Gastrocnemius medialis (tissue), 4 donors: Measurements from ENCODE around the gene NSF. TPM values are rescaled to one million over a fixed set of nuclear protein-coding genes. Genes with fewer than 3 reads are reported as not detected.

ENCODE experiments used
- ATAC-seq, 2 donors: fragments of 150-250 bp; one replicate each; pipeline ENCODE4 v1.9.1; 2016
- DNase-seq, 2 donors: peaks; one replicate each; pipeline ENCODE4 v3.0.0-alpha.2; 2019
- H3K27ac ChIP-seq, 4 donors: fragments of 200-600 bp; sonication (generic); 1 replicate in 1 of 4; 2 replicates in 3 of 4; pipeline ENCODE4 v1.5.1; 2016 to 2018; ENCODE audit warnings: mild to moderate bottlenecking in 2 of 4, moderate library complexity in 1 of 4
- H3K27me3 ChIP-seq, 3 donors: fragments of 200-600 bp; sonication (generic) in 2 of 3; 1 replicate in 1 of 3; 2 replicates in 2 of 3; pipeline versions ENCODE4 v1.5.1 to v1.6.0; 2016 to 2019; ENCODE audit warnings: mild to moderate bottlenecking in 1 of 3, moderate library complexity in 1 of 3
- H3K36me3 ChIP-seq, 2 donors: fragments of 200-600 bp; sonication (generic) in 1 of 2; one replicate each; pipeline ENCODE4 v1.5.1; 2017 to 2018
- H3K4me1 ChIP-seq, 2 donors: fragments of 200-600 bp; sonication (generic) in 1 of 2; one replicate each; pipeline ENCODE4 v1.5.1; 2016 to 2017; ENCODE audit warnings: mild to moderate bottlenecking in 2 of 2
- H3K4me3 ChIP-seq, 4 donors: fragments of 200-600 bp; sonication (generic) in 3 of 4; 1 replicate in 1 of 4; 2 replicates in 3 of 4; pipeline ENCODE4 v1.5.1; 2016 to 2019; ENCODE audit warnings: mild to moderate bottlenecking in 2 of 4
- H3K9me3 ChIP-seq, 3 donors: fragments of 200-600 bp; sonication (generic) in 2 of 3; 1 replicate in 1 of 3; 2 replicates in 2 of 3; pipeline ENCODE4 v1.5.1; 2016 to 2019
- POLR2A ChIP-seq, 2 donors: fragments of 450-650 bp; IDR thresholded peaks; one replicate each; pipeline ENCODE4 v1.6.1; 2017; ENCODE audit warnings: antibody characterized with exemption in 2 of 2, mild to moderate bottlenecking in 2 of 2, moderate library complexity in 2 of 2
- in situ Hi-C, 4 donors: fragments of 200-750 bp; cut with MboI; loops; one replicate each; pipeline versions ENCODE4 v1.15.0 to v1.8.0; 2017; ENCODE audit warnings: low sequenced_read_pairs in 4 of 4
- intact Hi-C: fragments of 100-400 bp; cut with DNase I; formaldehyde crosslinking; loops from one replicate; pipeline ENCODE4 v1.15.1; 2023; ENCODE audit warnings: low total_unique reads
- total RNA-seq, 4 donors: library from RNA; depleted of rRNA; stranded (reverse); fragments of >200 nt; gene quantifications; one replicate each; pipeline versions ENCODE4 v1.1.0 to v1.2.3, GENCODE V29; 2016
- TF ChIP-seq, protein P1 (sequence below), 5 experiments: fragments of 450-650 bp in 3 of 5; fragments of 200-600 bp in 2 of 5; sonication (generic) in 2 of 5; IDR thresholded peaks in 4 of 5; conservative IDR thresholded peaks in 1 of 5; 1 replicate in 4 of 5; 2 replicates in 1 of 5; pipeline ENCODE4 v1.5.1; 2016 to 2019; ENCODE audit warnings: antibody characterized with exemption in 5 of 5, mild to moderate bottlenecking in 3 of 5, moderate library complexity in 3 of 5

The NSF gene
- total RNA-seq, 4 donors from 2014 or later = 24.5 to 67.0 (median 42.5) TPM

DNA sequence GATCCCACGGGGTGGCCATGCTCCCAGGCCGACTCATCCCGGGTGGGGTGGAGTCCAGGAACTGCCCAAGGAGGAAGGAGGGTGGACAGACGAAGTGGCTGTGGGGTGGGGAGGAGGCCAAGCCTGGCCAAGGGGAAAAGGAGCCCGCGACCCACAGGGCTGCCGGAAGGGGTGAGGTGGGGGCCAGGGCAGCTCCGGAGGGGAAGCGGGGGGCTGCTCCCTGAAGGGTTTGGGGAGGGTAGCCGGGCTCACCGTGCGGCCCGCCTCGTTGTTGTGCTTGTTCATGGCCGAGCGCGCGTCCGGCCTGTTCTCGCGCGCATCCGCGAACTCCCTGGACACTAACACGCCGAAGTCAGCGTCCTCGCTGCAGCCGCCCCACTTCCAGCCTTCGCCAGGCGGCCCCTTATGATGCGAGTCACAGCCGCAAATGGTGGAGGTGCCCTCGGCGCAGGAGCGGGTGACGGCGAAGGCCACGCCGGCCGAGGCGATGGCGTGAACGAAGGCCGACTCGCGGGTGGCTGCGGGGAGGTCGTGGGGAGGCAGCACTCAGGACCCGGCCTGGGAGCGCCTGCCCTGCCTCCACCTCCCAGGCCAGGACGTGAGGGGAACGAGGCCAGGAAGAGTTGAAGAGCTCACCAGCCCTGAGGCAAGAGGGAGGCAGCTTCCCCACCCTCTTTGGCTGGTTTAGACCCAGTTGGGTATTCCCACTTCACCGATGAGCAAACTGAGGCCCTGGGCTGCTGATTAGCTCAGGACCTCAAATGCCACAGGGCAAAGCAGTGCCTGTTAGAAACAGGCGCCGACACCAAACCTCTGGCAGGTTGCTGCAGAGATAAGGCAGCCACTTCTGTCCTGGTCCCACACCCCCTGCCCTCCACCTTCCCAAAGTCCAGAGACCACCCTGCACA lies 179.3 kb downstream of the NSF start:
- intact Hi-C loops (no loop called here), in situ Hi-C loops (no loop called here)
- Histone ChIP-seq H3K4me1 (peaks cover 5 to 8% of the 10 kb centered on the region in 2 donors), H3K27ac (no peak overlapping the region), H3K9me3 (no peaks in the 10 kb centered on the region), H3K4me3 (peak overlapping the region; percentile 30 to 46 (median 33)), H3K27me3 (peaks cover 23 to 34% (median 24%) of the 10 kb centered on the region in 3 donors), H3K36me3 (no peaks in the 10 kb centered on the region)
- TF ChIP-seq POLR2A (IDR thresholded peaks at IDR 0.05) = no peak
- TF ChIP-seq, protein P1, sequence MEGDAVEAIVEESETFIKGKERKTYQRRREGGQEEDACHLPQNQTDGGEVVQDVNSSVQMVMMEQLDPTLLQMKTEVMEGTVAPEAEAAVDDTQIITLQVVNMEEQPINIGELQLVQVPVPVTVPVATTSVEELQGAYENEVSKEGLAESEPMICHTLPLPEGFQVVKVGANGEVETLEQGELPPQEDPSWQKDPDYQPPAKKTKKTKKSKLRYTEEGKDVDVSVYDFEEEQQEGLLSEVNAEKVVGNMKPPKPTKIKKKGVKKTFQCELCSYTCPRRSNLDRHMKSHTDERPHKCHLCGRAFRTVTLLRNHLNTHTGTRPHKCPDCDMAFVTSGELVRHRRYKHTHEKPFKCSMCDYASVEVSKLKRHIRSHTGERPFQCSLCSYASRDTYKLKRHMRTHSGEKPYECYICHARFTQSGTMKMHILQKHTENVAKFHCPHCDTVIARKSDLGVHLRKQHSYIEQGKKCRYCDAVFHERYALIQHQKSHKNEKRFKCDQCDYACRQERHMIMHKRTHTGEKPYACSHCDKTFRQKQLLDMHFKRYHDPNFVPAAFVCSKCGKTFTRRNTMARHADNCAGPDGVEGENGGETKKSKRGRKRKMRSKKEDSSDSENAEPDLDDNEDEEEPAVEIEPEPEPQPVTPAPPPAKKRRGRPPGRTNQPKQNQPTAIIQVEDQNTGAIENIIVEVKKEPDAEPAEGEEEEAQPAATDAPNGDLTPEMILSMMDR (IDR thresholded peaks at IDR 0.05 in 4 of 5, conservative IDR thresholded peaks at IDR 0.05 in 1 of 5) = no peak
- no peak for DNase-seq
- ATAC-seq = no peak

DNA sequence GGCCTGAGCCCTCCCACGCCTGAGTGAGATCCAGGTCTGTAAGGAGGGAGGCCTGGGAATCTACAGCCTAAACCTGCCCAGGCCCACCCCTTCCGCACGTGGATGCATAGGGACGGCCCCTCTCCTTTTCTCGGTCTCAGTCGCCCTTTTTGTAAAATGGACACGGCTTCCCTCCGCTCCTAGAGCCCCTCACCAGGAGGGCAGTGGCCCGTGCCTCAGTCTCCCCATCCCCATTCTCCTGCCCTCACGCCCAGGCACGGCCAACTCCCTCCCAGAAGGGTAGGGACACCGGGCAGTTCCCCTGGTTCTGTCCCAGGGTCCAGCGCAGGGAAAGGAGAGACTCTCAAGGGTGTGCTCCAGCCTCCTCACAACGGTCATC lies 180.0 kb downstream of the NSF start:
- in situ Hi-C loops = no loop called here
- intact Hi-C loops = no loop called here
- no peak overlapping the region for H3K4me3 ChIP-seq
- no peak for DNase-seq
- peaks cover 23 to 34% (median 24%) of the 10 kb centered on the region in 3 donors for H3K27me3 ChIP-seq
- H3K27ac ChIP-seq = no peak overlapping the region
- no peaks in the 10 kb centered on the region for H3K36me3 ChIP-seq
- peaks cover 5 to 8% of the 10 kb centered on the region in 2 donors for H3K4me1 ChIP-seq
- H3K9me3 ChIP-seq = no peaks in the 10 kb centered on the region
- ATAC-seq = no peak
- TF ChIP-seq, protein P1 (IDR thresholded peaks at IDR 0.05 in 4 of 5, conservative IDR thresholded peaks at IDR 0.05 in 1 of 5) = no peak
- no peak for TF ChIP-seq POLR2A (IDR thresholded peaks at IDR 0.05)

DNA sequence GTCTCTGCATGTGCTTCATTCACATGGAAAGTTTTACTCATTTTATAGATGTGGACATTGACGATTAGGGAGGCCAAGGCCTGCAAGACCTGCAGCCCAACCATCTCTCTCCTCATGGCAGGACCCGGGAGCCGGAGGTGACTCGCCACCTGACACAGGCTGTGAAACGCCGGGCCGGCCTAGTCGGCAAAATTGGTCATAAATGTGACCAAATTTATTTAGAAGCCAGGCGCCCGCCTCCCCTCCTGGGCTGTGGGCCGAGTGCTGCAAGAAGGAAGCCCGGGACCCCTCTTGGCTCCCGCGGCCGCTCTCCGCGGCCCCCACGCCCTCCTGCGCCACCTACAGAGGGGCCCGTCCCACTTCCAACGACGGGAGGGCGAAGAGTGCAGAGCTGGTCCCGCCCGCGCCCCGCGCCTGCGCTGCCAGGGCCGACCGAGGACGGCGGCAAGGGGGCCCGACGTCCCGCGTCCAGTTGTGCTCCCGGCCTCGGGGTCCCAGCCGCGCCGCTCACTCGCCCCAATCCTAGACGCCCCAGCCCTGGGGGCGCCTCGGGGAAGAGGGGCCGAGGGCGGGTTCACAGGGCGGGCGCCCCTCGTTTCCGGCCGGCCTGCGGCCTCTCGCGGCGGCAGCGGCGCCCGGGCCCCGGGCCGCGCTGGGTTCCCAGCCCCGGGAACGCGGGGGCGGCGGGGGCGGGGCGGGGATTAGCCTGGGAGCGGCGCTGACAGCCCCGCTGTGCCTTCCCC lies 180.5 kb downstream of the NSF start:
- H3K4me1 ChIP-seq = peaks cover 5 to 8% of the 10 kb centered on the region in 2 donors
- peak; percentile 21 to 31 for ATAC-seq
- H3K36me3 ChIP-seq = no peaks in the 10 kb centered on the region
- intact Hi-C loops (no loop called here), in situ Hi-C loops (no loop called here)
- H3K9me3 ChIP-seq = no peaks in the 10 kb centered on the region
- no peak overlapping the region for H3K27ac ChIP-seq
- peak overlapping the region; percentile 26 to 48 (median 44) for H3K4me3 ChIP-seq
- DNase-seq = no peak
- TF ChIP-seq, protein P1 (IDR thresholded peaks at IDR 0.05 in 4 of 5, conservative IDR thresholded peaks at IDR 0.05 in 1 of 5) = no peak
- TF ChIP-seq POLR2A (IDR thresholded peaks at IDR 0.05) = no peak
- H3K27me3 ChIP-seq = peaks cover 23 to 34% (median 25%) of the 10 kb centered on the region in 3 donors

DNA sequence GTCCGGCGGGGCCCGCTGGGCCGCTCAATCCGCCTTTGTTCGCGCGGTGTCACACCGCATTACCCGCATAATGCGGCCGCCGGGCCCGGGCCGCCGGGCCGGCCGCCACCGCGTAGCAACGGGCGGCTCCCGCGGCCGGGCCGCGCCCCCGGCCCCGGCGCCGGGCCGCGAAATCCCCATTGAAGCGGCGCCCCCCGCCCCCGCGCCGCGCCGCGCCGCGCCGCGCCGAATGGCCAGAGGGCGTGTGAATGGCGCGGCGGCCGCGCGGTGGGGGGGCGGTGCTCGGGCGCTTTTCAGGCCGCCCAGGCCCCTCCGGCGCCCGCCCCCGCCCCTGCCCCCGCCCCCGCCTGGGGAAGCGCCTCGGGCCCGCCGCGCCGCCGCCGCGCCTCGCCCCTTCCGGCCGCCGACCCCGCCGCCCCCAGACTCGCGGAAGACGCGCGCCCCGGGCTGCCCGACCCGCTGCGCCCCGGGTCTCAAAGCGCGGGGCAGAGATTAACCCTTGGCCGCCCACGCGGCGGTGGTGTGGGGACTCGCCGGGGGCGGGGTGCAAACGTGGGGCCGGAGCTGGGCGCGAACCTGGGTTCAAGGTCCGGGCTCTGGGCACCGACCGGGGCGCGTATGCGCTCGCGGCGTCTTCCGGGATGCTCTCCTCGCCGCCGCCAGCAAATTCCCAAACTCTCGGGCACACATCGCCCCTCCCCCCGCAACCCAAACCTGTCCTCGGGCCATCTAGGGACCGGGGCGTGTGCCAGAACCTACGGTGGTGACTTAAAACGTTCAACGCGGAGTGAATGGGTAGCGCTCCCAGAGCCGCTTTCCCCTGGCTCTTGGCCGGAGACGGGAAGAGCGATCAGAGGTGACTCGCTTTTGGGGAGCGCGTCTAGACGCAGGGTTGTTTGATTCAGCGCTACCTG lies 181.3 kb downstream of the NSF start:
- DNase-seq (no peak), ATAC-seq (peak; percentile 5 to 49)
- TF ChIP-seq, protein P1 (IDR thresholded peaks at IDR 0.05 in 4 of 5, conservative IDR thresholded peaks at IDR 0.05 in 1 of 5) = no peak
- TF ChIP-seq POLR2A (IDR thresholded peaks at IDR 0.05) = no peak
- intact Hi-C loops (no loop called here), in situ Hi-C loops (no loop called here)
- Histone ChIP-seq H3K9me3 (no peaks in the 10 kb centered on the region), H3K27me3 (peaks cover 28 to 37% (median 33%) of the 10 kb centered on the region in 3 donors), H3K4me3 (peak overlapping the region; percentile 49 to 53 (median 50)), H3K4me1 (peaks cover 5 to 8% of the 10 kb centered on the region in 2 donors), H3K36me3 (no peaks in the 10 kb centered on the region), H3K27ac (no peak overlapping the region)
